HG02852 (cell line): Measurements from ENCODE around the gene SLMAP.
"Not testable (repeated sequence)": the region's sequence is repeated elsewhere in the genome, so short reads cannot be mapped to it uniquely, and the experiment has no call there.

ENCODE experiments used
- ATAC-seq: cut with Tn5 transposase; IDR thresholded peaks from one replicate; pipeline ENCODE4 v1.9.1; 2021; ENCODE audit warnings: mild to moderate bottlenecking, moderate library complexity; ENCODE audit not compliant: unreplicated experiment

The SLMAP gene

DNA sequence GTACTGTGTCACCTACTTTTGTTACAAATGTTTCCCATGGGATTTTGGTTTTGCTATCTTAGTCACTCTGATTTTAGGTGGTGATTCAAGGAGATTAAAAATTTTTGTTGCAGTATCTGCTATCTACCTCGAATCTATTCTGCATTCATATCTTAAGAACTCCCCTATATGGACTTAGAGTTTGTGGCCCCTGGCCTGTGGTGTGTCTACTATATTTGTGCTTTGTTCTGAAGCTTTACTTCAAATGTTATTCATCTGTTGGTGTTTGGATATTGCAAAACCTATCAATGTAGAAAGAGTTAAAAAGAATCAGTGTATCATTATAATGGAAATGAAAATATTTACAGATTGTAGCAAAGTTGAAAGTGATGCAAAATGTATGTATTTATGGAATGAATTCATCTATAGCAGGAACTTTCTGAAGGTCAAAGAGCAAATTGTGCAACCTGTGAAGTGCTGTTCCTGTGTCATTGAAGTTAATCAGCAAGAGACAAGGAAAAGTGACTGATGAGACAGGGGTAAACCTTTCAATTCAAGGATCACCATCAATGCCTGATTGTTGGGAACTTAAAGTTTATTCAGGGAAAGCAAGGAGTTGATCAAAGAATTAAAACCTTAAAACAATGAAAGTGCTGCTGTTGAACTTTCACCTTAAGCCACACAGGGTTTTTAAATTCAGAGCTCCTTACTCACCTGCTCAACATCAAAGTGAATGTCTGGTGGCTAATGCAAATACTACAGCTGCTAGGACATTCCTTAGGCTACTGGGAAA is 71.0 kb downstream of the SLMAP start:
- ATAC-seq: no peak

DNA sequence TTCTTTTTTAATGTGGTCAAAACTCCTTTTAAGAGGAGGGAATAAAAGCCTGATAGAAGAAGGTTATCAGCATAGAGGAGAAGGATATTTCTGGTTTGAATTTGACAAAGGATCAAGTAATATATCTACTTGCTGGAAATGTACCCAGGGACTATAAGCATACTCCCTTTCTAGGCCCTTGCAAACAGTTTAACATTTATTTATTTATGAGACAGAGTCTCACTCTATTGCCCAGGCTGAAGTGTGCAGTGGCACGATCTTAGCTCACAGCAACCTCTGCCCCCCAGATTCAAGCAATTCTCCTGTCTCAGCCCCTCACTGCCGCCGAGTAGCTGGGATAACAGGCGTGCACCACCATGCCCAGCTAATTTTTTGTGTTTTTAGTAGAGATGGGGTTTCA is 71.6 kb downstream of the SLMAP start:
- no peak for ATAC-seq

DNA sequence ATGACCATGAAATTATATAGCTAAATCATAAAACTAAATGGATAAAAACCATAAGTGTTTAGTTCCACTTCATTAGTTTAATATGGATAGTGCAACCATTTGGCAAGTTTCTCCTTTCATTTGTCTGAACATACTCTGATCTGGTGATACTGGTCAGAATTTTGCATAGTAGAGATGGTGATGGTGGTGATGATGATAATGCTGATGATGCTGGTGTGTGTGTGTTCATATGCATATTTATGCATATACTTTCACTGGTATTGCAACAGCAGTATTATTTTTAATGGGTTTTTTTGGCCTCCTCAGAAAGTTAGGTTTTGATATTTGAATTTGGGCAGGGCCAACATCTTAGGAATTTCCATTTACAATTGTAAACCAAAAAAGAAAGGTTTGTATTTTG is 76.4 kb downstream of the SLMAP start:
- no peak for ATAC-seq

GRCh38 chr3:57832900-57833313 is 76.8 kb downstream of the SLMAP start:
- ATAC-seq: no peak

- no peak for ATAC-seq
Measured at GRCh38 chr3:57833763-57834162, 77.7 kb downstream of the SLMAP start.

DNA sequence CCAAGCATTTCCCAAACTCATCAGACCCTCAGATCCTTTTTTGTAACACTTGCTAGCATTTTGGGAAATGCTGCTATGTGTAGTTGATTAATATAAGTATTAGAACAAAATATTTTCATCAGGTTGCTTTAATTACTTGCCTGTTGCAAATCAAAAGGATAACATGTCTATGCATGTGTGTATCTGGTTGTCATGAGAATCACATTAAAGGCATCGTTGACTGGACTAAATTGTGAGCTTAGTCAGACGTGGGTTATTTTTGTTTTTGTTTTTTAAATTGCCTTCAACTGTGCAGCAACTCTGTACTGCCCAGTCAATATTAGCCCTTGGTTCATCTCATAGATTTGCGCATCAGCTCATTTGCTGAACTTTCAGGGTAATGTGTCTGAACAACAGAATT is 81.6 kb downstream of the SLMAP start:
- no peak for ATAC-seq

DNA sequence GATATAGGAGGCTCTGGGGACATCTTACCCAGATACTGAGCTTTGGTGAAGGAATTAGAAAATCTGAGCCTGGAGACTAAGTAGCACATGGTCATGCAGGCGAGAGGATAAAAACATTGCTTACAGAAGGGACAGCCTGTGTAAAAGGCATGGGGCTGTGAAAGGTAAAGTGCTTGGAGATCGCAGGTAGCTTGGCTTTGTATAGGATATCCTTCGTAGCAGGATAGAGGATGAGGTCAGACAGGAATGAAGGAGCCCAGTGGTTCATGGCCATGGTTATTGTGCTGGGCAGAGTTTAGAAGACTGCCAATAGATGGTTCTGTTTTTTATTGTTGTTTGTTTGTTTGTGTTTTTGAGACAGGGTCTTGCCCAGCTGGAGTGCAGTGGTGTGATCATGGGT is 82.5 kb downstream of the SLMAP start:
- no peak for ATAC-seq

DNA sequence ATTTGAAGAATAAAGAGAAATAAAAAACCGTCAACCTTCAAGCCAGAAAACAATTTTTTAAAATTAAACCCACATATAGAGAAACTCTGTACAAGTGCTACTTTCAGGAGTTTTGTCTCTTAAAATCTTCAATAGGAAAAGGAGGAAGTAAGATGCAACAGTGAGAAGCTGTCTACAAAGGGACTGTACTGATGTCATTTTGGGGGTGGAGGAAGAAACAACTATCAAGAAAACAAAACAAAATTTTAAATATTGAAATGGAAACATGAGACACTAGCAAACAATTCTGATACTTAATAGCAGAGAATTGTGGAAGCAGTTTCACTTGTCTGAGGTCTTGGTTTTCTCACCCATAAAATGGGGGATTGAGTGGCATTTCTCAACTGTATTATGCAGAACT is 84.4 kb downstream of the SLMAP start:
- no peak for ATAC-seq

- no peak for ATAC-seq
Measured at GRCh38 chr3:57841818-57842217, 85.7 kb downstream of the SLMAP start.

GRCh38 chr3:57848177-57848738 is 92.1 kb downstream of the SLMAP start:
- ATAC-seq: no peak

DNA sequence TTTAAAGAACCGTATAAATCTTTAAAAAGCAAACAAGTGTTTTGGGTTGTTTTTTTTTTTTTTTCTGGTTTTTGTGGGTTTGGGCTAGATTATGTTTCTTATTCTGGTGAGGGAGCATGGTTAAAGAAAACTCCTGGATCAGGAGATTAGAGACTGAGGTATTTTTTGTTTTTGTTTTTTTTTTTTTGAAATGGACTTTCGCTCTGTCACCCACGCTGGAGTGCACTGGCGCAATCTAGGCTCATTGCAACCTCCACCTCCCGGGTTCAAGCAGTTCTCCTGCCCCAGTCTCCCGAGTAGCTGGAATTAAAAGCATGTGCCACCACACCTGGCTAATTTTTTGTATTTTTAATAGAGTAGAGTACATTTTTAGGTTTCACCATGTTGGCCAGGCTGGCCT is 95.2 kb downstream of the SLMAP start:
- ATAC-seq: no peak

- no peak for ATAC-seq
Measured at GRCh38 chr3:57852896-57853295, 96.8 kb downstream of the SLMAP start.

GRCh38 chr3:57855281-57855680 is 99.2 kb downstream of the SLMAP start:
- ATAC-seq: no peak

- ATAC-seq: no peak
Measured at GRCh38 chr3:57855943-57856342, 99.8 kb downstream of the SLMAP start.

GRCh38 chr3:57856675-57857074 is 100.6 kb downstream of the SLMAP start:
- no peak for ATAC-seq

GRCh38 chr3:57862894-57863293 is 106.8 kb downstream of the SLMAP start:
- no peak for ATAC-seq

GRCh38 chr3:57863380-57863779 is 107.3 kb downstream of the SLMAP start:
- no peak for ATAC-seq

GRCh38 chr3:57864853-57865252 is 108.7 kb downstream of the SLMAP start:
- no peak for ATAC-seq

GRCh38 chr3:57869110-57869509 is 113.0 kb downstream of the SLMAP start:
- ATAC-seq: not testable (repeated sequence)

DNA sequence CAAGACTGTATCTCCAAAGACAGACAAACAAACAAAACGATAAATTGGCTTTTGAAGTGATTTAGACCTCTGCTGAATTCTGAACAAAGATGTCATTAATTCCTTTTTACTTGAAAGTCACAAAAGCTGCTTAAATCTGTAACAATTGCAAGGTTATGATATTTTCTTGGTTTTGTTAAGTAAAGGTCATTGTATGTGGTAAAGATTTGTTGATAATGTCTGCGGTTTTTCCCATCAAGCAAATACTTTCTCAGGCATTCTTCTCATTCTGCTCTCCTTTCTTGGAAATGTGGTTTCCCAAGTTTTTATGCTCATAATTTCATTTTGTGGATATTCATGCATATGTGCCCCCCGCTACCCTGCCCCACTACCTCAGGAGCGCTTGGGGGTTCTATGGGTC is 116.5 kb downstream of the SLMAP start:
- no peak for ATAC-seq

- ATAC-seq: no peak
Measured at GRCh38 chr3:57876632-57877031, 120.5 kb downstream of the SLMAP start.

DNA sequence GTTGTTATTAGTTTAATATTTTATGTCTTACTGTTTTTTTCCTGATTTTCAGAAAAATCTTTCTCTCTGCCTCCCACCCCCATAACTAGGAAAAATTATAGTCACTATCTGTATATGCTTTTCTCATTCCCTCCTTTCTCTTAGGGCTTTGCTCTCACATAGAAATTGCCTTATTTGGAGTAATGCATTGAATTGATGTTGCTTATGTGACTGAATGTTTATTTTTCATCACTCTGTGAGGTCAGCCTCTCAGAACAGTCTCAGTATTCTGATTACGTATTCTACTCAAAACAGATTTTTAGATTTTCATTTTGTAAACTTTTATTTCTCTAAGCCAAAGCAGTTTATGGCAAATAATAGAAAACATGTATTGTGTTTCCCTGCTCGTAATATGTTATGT is 121.0 kb downstream of the SLMAP start:
- no peak for ATAC-seq

GRCh38 chr3:57884436-57884835 is 128.3 kb downstream of the SLMAP start:
- not testable (repeated sequence) for ATAC-seq
